WTC11 (cell line): ENCODE measurements around the gene KCNQ2. TPM values are rescaled to one million over a fixed set of nuclear protein-coding genes. Genes with fewer than 3 reads are reported as not detected.

ENCODE experiments used
- AR ChIP-seq: fragments of 250-450 bp; sonication (Bioruptor Pico); IDR thresholded peaks from 2 replicates; pipeline ENCODE4 v1.9.0; 2021; ENCODE audit warnings: mild to moderate bottlenecking
- CREM ChIP-seq: sonication (generic); formaldehyde crosslinking; IDR thresholded peaks from 2 replicates; pipeline ENCODE4 v1.8.1; 2022; ENCODE audit warnings: mild to moderate bottlenecking, missing genetic modification reagents, moderate library complexity
- FOXJ3 ChIP-seq: sonication (generic); formaldehyde crosslinking; IDR thresholded peaks from 2 replicates; pipeline ENCODE4 v1.9.0; 2021; ENCODE audit warnings: missing genetic modification reagents, mild to moderate bottlenecking, borderline replicate concordance
- GRHL2 ChIP-seq: fragments of 250-450 bp; sonication (Bioruptor Pico); IDR thresholded peaks from 2 replicates; pipeline ENCODE4 v1.8.0; 2022; ENCODE audit warnings: mild to moderate bottlenecking, moderate library complexity; ENCODE audit not compliant: insufficient replicate concordance, severe bottlenecking
- IRF1 ChIP-seq: sonication (generic); formaldehyde crosslinking; IDR thresholded peaks from 2 replicates; pipeline ENCODE4 v1.8.0; 2023; ENCODE audit warnings: missing genetic modification reagents
- PRDM15 ChIP-seq: sonication (generic); formaldehyde crosslinking; IDR thresholded peaks from 2 replicates; pipeline ENCODE4 v1.8.0; 2022; ENCODE audit warnings: missing genetic modification reagents
- ZNF232 ChIP-seq: sonication (generic); formaldehyde crosslinking; IDR thresholded peaks from 2 replicates; pipeline ENCODE4 v1.8.0; 2022; ENCODE audit warnings: mild to moderate bottlenecking, missing genetic modification reagents
- total RNA-seq: library from RNA; stranded (reverse); gene quantifications from 3 replicates; pipeline ENCODE4 v1.2.3, GENCODE V29; 2021
- TF ChIP-seq, protein P1 (sequence below): fragments of 250-450 bp; sonication (Bioruptor Pico); IDR thresholded peaks from 2 replicates; pipeline ENCODE4 v2.1.2; 2022; ENCODE audit warnings: mild to moderate bottlenecking, moderate library complexity
- TF ChIP-seq, protein P2 (sequence below): fragments of 200-600 bp; IDR thresholded peaks from 2 replicates; pipeline ENCODE4 v1.8.0; 2022; ENCODE audit warnings: antibody characterized with exemption
- TF ChIP-seq, protein P3 (sequence below): sonication (generic); formaldehyde crosslinking; IDR thresholded peaks from 2 replicates; pipeline ENCODE4 v1.8.1; 2023; ENCODE audit warnings: mild to moderate bottlenecking, missing genetic modification reagents
- TF ChIP-seq, protein P4 (sequence below): sonication (generic); formaldehyde crosslinking; IDR thresholded peaks from 2 replicates; pipeline ENCODE4 v1.8.1; 2022; ENCODE audit warnings: low read depth, missing genetic modification reagents, borderline replicate concordance

KCNQ2 gene
- total RNA-seq, 1 experiment from 2014 or later: 99.8 TPM

GRCh38 chr20:63370618-63371187 lies 101.8 kb downstream of the KCNQ2 start (continued):
- no peak for TF ChIP-seq PRDM15 (CRISPR knock-in tag)
- TF ChIP-seq IRF1: no peak
- TF ChIP-seq GRHL2: no peak
- TF ChIP-seq, protein P1, sequence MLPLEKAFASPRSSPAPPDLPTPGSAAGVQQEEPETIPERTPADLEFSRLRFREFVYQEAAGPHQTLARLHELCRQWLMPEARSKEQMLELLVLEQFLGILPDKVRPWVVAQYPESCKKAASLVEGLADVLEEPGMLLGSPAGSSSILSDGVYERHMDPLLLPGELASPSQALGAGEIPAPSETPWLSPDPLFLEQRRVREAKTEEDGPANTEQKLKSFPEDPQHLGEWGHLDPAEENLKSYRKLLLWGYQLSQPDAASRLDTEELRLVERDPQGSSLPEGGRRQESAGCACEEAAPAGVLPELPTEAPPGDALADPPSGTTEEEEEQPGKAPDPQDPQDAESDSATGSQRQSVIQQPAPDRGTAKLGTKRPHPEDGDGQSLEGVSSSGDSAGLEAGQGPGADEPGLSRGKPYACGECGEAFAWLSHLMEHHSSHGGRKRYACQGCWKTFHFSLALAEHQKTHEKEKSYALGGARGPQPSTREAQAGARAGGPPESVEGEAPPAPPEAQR (CRISPR knock-in tag): no peak
- no peak for TF ChIP-seq FOXJ3 (CRISPR knock-in tag)
- TF ChIP-seq ZNF232 (CRISPR knock-in tag): no peak
- TF ChIP-seq, protein P2, sequence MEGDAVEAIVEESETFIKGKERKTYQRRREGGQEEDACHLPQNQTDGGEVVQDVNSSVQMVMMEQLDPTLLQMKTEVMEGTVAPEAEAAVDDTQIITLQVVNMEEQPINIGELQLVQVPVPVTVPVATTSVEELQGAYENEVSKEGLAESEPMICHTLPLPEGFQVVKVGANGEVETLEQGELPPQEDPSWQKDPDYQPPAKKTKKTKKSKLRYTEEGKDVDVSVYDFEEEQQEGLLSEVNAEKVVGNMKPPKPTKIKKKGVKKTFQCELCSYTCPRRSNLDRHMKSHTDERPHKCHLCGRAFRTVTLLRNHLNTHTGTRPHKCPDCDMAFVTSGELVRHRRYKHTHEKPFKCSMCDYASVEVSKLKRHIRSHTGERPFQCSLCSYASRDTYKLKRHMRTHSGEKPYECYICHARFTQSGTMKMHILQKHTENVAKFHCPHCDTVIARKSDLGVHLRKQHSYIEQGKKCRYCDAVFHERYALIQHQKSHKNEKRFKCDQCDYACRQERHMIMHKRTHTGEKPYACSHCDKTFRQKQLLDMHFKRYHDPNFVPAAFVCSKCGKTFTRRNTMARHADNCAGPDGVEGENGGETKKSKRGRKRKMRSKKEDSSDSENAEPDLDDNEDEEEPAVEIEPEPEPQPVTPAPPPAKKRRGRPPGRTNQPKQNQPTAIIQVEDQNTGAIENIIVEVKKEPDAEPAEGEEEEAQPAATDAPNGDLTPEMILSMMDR: no peak
- no peak for TF ChIP-seq AR (CRISPR knock-in tag)
- TF ChIP-seq, protein P3, sequence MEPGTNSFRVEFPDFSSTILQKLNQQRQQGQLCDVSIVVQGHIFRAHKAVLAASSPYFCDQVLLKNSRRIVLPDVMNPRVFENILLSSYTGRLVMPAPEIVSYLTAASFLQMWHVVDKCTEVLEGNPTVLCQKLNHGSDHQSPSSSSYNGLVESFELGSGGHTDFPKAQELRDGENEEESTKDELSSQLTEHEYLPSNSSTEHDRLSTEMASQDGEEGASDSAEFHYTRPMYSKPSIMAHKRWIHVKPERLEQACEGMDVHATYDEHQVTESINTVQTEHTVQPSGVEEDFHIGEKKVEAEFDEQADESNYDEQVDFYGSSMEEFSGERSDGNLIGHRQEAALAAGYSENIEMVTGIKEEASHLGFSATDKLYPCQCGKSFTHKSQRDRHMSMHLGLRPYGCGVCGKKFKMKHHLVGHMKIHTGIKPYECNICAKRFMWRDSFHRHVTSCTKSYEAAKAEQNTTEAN (CRISPR knock-in tag): no peak
- TF ChIP-seq, protein P4, sequence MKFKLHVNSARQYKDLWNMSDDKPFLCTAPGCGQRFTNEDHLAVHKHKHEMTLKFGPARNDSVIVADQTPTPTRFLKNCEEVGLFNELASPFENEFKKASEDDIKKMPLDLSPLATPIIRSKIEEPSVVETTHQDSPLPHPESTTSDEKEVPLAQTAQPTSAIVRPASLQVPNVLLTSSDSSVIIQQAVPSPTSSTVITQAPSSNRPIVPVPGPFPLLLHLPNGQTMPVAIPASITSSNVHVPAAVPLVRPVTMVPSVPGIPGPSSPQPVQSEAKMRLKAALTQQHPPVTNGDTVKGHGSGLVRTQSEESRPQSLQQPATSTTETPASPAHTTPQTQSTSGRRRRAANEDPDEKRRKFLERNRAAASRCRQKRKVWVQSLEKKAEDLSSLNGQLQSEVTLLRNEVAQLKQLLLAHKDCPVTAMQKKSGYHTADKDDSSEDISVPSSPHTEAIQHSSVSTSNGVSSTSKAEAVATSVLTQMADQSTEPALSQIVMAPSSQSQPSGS (CRISPR knock-in tag): no peak
- no peak for TF ChIP-seq CREM (CRISPR knock-in tag)
